Measurements from ENCODE around the gene MAPKAP1. TPM values are rescaled to one million over a fixed set of nuclear protein-coding genes. Genes with fewer than 3 reads are reported as not detected.

The MAPKAP1 gene
- total and polyA plus RNA-seq, 2 experiments from 2014 or later, result 68.4 to 98.5 TPM

DNA sequence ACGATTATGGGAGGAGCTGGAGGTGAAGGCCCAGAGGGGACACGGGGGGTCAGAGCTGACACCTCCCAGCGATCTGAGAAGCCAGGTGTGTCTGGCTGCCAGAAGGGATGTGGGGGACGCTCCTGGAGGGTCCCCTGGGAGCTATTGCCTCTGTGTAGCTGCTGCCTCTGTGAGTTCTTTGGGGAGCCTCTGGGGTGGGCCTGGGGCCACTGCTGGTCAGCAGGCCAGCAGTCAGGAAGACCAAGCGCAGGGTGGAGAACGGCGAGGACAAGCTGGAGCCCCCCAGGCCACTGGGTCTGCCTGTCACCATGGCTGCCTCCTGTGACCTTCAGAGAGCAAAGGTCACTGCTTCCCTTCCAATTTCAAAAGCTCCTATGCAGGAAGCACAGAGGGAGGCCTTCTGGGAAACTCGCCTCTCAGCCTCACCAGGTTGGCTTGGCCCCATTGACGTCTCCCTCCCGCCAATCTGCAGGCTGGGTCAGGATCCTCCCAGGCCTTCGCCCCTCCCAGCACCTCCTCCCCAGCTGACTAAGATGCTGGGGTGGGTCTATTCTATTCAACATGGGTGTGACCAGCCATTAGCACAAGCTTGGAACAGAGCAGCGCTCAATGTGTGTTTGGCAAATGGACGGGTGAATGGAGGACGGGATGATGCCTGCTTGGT lies 319.0 kb downstream of the MAPKAP1 start:
- ATAC-seq, result no peak
- H3K4me1 Mint-ChIP-seq, result peaks cover 14% of the 10 kb centered on the region
- H3K27me3 ChIP-seq (ENCODE audit: insufficient read depth), result peaks cover 15% of the 10 kb centered on the region; the same call in 1 of the 2 replicates

More for the DNA sequence above, 319.0 kb downstream of the MAPKAP1 start:
- H3K4me3 Mint-ChIP-seq, result no peak overlapping the region
- H4K20me1 ChIP-seq (replicated peaks; ENCODE audit: insufficient read depth), result no peaks in the 10 kb centered on the region
- H3K79me2 ChIP-seq (replicated peaks; ENCODE audit: insufficient read depth), result no peaks in the 10 kb centered on the region
- H3K27me3 Mint-ChIP-seq (ENCODE audit: insufficient read depth, low read depth, poor library complexity), result peaks cover 12% of the 10 kb centered on the region
- H3K9me2 ChIP-seq (ENCODE audit: insufficient read depth), result no peaks in the 10 kb centered on the region
- H3F3A ChIP-seq (replicated peaks; ENCODE audit: low read depth), result no peaks in the 10 kb centered on the region
- H3K27ac ChIP-seq (ENCODE audit: low read depth), result no peak overlapping the region
- H3K9me3 Mint-ChIP-seq, result no peaks in the 10 kb centered on the region; the same call in 2 of the 3 replicates
- H2AFZ ChIP-seq, result no peak overlapping the region
- no peak for DNase-seq (ENCODE audit: low spot score)
- no peaks in the 10 kb centered on the region for H3K36me3 ChIP-seq (ENCODE audit: insufficient read depth)
- no peak overlapping the region for H3K4me2 ChIP-seq
- TF ChIP-seq POLR2AphosphoS5 (IDR thresholded peaks at IDR 0.05; ENCODE audit: low read depth), result no peak
- TF ChIP-seq, protein P1, sequence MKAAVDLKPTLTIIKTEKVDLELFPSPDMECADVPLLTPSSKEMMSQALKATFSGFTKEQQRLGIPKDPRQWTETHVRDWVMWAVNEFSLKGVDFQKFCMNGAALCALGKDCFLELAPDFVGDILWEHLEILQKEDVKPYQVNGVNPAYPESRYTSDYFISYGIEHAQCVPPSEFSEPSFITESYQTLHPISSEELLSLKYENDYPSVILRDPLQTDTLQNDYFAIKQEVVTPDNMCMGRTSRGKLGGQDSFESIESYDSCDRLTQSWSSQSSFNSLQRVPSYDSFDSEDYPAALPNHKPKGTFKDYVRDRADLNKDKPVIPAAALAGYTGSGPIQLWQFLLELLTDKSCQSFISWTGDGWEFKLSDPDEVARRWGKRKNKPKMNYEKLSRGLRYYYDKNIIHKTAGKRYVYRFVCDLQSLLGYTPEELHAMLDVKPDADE (IDR thresholded peaks at IDR 0.05), result no peak
- no peak for TF ChIP-seq CREB1 (CRISPR knock-in tag; IDR thresholded peaks at IDR 0.05; ENCODE audit: low read depth)
- no peak for TF ChIP-seq NANOG (IDR thresholded peaks at IDR 0.05; ENCODE audit: borderline replicate concordance)
- TF ChIP-seq, protein P2, sequence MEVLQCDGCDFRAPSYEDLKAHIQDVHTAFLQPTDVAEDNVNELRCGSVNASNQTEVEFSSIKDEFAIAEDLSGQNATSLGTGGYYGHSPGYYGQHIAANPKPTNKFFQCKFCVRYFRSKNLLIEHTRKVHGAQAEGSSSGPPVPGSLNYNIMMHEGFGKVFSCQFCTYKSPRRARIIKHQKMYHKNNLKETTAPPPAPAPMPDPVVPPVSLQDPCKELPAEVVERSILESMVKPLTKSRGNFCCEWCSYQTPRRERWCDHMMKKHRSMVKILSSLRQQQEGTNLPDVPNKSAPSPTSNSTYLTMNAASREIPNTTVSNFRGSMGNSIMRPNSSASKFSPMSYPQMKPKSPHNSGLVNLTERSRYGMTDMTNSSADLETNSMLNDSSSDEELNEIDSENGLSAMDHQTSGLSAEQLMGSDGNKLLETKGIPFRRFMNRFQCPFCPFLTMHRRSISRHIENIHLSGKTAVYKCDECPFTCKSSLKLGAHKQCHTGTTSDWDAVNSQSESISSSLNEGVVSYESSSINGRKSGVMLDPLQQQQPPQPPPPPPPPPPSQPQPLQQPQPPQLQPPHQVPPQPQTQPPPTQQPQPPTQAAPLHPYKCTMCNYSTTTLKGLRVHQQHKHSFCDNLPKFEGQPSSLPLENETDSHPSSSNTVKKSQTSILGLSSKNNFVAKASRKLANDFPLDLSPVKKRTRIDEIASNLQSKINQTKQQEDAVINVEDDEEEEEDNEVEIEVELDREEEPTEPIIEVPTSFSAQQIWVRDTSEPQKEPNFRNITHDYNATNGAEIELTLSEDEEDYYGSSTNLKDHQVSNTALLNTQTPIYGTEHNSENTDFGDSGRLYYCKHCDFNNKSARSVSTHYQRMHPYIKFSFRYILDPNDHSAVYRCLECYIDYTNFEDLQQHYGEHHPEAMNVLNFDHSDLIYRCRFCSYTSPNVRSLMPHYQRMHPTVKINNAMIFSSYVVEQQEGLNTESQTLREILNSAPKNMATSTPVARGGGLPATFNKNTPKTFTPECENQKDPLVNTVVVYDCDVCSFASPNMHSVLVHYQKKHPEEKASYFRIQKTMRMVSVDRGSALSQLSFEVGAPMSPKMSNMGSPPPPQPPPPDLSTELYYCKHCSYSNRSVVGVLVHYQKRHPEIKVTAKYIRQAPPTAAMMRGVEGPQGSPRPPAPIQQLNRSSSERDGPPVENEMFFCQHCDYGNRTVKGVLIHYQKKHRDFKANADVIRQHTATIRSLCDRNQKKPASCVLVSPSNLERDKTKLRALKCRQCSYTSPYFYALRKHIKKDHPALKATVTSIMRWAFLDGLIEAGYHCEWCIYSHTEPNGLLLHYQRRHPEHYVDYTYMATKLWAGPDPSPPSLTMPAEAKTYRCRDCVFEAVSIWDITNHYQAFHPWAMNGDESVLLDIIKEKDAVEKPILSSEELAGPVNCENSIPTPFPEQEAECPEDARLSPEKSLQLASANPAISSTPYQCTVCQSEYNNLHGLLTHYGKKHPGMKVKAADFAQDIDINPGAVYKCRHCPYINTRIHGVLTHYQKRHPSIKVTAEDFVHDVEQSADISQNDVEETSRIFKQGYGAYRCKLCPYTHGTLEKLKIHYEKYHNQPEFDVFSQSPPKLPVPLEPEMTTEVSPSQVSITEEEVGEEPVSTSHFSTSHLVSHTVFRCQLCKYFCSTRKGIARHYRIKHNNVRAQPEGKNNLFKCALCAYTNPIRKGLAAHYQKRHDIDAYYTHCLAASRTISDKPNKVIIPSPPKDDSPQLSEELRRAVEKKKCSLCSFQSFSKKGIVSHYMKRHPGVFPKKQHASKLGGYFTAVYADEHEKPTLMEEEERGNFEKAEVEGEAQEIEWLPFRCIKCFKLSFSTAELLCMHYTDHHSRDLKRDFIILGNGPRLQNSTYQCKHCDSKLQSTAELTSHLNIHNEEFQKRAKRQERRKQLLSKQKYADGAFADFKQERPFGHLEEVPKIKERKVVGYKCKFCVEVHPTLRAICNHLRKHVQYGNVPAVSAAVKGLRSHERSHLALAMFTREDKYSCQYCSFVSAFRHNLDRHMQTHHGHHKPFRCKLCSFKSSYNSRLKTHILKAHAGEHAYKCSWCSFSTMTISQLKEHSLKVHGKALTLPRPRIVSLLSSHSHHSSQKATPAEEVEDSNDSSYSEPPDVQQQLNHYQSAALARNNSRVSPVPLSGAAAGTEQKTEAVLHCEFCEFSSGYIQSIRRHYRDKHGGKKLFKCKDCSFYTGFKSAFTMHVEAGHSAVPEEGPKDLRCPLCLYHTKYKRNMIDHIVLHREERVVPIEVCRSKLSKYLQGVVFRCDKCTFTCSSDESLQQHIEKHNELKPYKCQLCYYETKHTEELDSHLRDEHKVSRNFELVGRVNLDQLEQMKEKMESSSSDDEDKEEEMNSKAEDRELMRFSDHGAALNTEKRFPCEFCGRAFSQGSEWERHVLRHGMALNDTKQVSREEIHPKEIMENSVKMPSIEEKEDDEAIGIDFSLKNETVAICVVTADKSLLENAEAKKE (CRISPR knock-in tag; IDR thresholded peaks at IDR 0.05), result no peak
- TF ChIP-seq STAT1 (IDR thresholded peaks at IDR 0.05; ENCODE audit: unreplicated experiment), result no peak
- no peak for TF ChIP-seq EZH2phosphoT487 (IDR thresholded peaks at IDR 0.05; ENCODE audit: unreplicated experiment)
- TF ChIP-seq, protein P3, sequence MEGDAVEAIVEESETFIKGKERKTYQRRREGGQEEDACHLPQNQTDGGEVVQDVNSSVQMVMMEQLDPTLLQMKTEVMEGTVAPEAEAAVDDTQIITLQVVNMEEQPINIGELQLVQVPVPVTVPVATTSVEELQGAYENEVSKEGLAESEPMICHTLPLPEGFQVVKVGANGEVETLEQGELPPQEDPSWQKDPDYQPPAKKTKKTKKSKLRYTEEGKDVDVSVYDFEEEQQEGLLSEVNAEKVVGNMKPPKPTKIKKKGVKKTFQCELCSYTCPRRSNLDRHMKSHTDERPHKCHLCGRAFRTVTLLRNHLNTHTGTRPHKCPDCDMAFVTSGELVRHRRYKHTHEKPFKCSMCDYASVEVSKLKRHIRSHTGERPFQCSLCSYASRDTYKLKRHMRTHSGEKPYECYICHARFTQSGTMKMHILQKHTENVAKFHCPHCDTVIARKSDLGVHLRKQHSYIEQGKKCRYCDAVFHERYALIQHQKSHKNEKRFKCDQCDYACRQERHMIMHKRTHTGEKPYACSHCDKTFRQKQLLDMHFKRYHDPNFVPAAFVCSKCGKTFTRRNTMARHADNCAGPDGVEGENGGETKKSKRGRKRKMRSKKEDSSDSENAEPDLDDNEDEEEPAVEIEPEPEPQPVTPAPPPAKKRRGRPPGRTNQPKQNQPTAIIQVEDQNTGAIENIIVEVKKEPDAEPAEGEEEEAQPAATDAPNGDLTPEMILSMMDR (conservative IDR thresholded peaks at IDR 0.05; ENCODE audit: low read depth in 2 of 2), result no peak
- TF ChIP-seq JUNB (IDR thresholded peaks at IDR 0.05; ENCODE audit: unreplicated experiment), result no peak
- TF ChIP-seq, protein P4, sequence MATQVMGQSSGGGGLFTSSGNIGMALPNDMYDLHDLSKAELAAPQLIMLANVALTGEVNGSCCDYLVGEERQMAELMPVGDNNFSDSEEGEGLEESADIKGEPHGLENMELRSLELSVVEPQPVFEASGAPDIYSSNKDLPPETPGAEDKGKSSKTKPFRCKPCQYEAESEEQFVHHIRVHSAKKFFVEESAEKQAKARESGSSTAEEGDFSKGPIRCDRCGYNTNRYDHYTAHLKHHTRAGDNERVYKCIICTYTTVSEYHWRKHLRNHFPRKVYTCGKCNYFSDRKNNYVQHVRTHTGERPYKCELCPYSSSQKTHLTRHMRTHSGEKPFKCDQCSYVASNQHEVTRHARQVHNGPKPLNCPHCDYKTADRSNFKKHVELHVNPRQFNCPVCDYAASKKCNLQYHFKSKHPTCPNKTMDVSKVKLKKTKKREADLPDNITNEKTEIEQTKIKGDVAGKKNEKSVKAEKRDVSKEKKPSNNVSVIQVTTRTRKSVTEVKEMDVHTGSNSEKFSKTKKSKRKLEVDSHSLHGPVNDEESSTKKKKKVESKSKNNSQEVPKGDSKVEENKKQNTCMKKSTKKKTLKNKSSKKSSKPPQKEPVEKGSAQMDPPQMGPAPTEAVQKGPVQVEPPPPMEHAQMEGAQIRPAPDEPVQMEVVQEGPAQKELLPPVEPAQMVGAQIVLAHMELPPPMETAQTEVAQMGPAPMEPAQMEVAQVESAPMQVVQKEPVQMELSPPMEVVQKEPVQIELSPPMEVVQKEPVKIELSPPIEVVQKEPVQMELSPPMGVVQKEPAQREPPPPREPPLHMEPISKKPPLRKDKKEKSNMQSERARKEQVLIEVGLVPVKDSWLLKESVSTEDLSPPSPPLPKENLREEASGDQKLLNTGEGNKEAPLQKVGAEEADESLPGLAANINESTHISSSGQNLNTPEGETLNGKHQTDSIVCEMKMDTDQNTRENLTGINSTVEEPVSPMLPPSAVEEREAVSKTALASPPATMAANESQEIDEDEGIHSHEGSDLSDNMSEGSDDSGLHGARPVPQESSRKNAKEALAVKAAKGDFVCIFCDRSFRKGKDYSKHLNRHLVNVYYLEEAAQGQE (IDR thresholded peaks at IDR 0.05; ENCODE audit: unreplicated experiment), result no peak
- TF ChIP-seq EZH2 (IDR thresholded peaks at IDR 0.05; ENCODE audit: low read depth, unreplicated experiment), result no peak
- no peak for TF ChIP-seq ZNF114 (CRISPR knock-in tag; IDR thresholded peaks at IDR 0.05)
- TF ChIP-seq ZNF331 (CRISPR knock-in tag; IDR thresholded peaks at IDR 0.05; ENCODE audit: low read depth), result no peak
- H3K4me3 ChIP-seq, result no peak overlapping the region
- H3K27ac Mint-ChIP-seq, result no peak overlapping the region
- H3K4me1 ChIP-seq (ENCODE audit: insufficient read depth), result no peaks in the 10 kb centered on the region
- no peaks in the 10 kb centered on the region for H3K36me3 Mint-ChIP-seq (ENCODE audit: low read depth)

Measured in GM23338 (cell line).